D341Med (cell line): ENCODE results near the gene DNM1L.
"Not testable (repeated sequence)": the region's sequence is repeated elsewhere in the genome, so short reads cannot be mapped to it uniquely, and the experiment has no call there.

Experiments
- DNase-seq: peaks from one replicate; pipeline ENCODE4 v3.0.0; 2012; ENCODE audit warnings: low spot score

The DNM1L gene

GRCh38 chr12:32697445-32697844 is 18.3 kb downstream of the DNM1L start:
- no peak for DNase-seq

GRCh38 chr12:32698285-32698684 is 19.2 kb downstream of the DNM1L start:
- peak; percentile 75 for DNase-seq

GRCh38 chr12:32699437-32699836 is 20.3 kb downstream of the DNM1L start:
- not testable (repeated sequence) for DNase-seq

GRCh38 chr12:32702473-32702872 is 23.4 kb downstream of the DNM1L start:
- DNase-seq = no peak

GRCh38 chr12:32702946-32703345 is 23.8 kb downstream of the DNM1L start:
- DNase-seq = no peak

GRCh38 chr12:32705783-32706182 is 26.7 kb downstream of the DNM1L start:
- DNase-seq = no peak

- no peak for DNase-seq
These were observed 27.4 kb downstream of the DNM1L start for GRCh38 chr12:32706335-32707024.

GRCh38 chr12:32708926-32709325 is 29.8 kb downstream of the DNM1L start:
- no peak for DNase-seq

- DNase-seq = no peak
These were observed 35.7 kb downstream of the DNM1L start for GRCh38 chr12:32714772-32715171.

- no peak for DNase-seq
These were observed 39.8 kb downstream of the DNM1L start for GRCh38 chr12:32718926-32719325.

GRCh38 chr12:32725308-32725707 is 46.2 kb downstream of the DNM1L start:
- DNase-seq = not testable (repeated sequence)

GRCh38 chr12:32726286-32726685 is 47.2 kb downstream of the DNM1L start:
- no peak for DNase-seq

- DNase-seq = no peak
These were observed 48.1 kb downstream of the DNM1L start for GRCh38 chr12:32727237-32727636.

GRCh38 chr12:32734952-32735351 is 55.9 kb downstream of the DNM1L start:
- DNase-seq = peak; percentile 24

- no peak for DNase-seq
These were observed 57.3 kb downstream of the DNM1L start for GRCh38 chr12:32736445-32736844.

- peak; percentile 41 for DNase-seq
These were observed 58.6 kb downstream of the DNM1L start for GRCh38 chr12:32737715-32738114.

GRCh38 chr12:32739279-32739678 is 60.2 kb downstream of the DNM1L start:
- no peak for DNase-seq

GRCh38 chr12:32742133-32742532 is 63.0 kb downstream of the DNM1L start:
- DNase-seq = no peak

- DNase-seq = no peak
These were observed 64.2 kb downstream of the DNM1L start for GRCh38 chr12:32743264-32743663.

GRCh38 chr12:32753605-32754004 is 74.5 kb downstream of the DNM1L start:
- DNase-seq = no peak

GRCh38 chr12:32754111-32754510 is 75.0 kb downstream of the DNM1L start:
- no peak for DNase-seq

GRCh38 chr12:32755051-32755653 is 76.1 kb downstream of the DNM1L start:
- peak; percentile 85 for DNase-seq

GRCh38 chr12:32755654-32756475 is 76.8 kb downstream of the DNM1L start, which contains the start of gene YARS2:
YARS2 (minus strand) TSS chr12:32755897; CDS start chr12:32755874, 23 bp downstream.
- peak; percentile 91 for DNase-seq
